ENCODE data around the gene PACSIN2.

DNA sequence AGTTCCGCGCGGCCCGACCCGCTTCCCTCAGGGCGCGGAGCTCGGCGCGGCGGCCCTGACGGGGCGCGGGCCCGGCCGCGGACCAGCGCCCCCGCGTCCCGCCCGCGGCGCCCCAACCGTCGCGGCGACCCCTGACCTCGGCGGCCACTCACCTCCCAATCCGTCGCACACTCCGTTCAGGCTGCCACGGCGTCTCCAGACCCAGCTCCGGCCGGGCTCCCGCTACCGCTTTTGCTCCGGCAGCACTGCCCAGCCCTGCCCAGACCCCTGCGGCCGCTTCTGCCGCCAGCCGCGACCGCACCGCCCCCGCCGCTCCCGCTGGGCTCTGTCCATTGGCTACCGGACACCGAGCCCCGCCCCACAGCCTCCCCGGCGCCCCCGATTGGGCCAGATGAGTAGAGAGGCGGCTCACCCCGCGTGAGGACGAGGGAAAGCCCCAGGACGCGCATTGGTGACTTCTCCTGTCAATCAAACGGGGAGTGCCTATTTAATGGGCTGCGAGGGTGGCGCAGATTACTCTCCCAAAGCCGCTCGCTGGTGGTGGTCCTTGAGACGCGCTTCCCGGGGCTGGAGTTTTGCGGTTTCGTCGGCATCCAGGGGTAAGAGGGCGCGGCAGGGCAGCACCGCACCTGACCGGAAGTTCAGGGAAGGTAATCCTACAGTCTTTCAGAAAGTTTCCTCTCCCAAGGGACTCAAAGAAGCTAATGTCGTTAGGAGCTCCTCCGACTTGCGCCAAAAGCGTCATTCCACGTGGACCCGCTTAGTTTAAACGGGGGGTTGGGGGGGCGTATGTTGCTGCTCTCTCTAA is at the start of gene PACSIN2:
- TF ChIP-seq CTCF (IDR thresholded peaks at IDR 0.05) = peak in 1 of 4 experiments; percentile 17
- peak; percentile 96 for TF ChIP-seq POLR2A (IDR thresholded peaks at IDR 0.05)
- TF ChIP-seq POLR2AphosphoS5 (IDR thresholded peaks at IDR 0.05) = peak; percentile 99
